NK-92 treated with Interleukin-12 subunit alpha and Interleukin-12 subunit beta, amount 100 ng/mL, for 24 hours (cell line): ENCODE measurements around the gene SUPV3L1.
"Not testable (repeated sequence)": the region's sequence is repeated elsewhere in the genome, so short reads cannot be mapped to it uniquely, and the experiment has no call there.

Experiments
- DNase-seq: peaks from one replicate; lab custom pipeline; 2025; lab: John Stamatoyannopoulos, UW

Gene SUPV3L1

GRCh38 chr10:69230128-69230527, 50.1 kb downstream of the SUPV3L1 start:
- no peak for DNase-seq

DNA sequence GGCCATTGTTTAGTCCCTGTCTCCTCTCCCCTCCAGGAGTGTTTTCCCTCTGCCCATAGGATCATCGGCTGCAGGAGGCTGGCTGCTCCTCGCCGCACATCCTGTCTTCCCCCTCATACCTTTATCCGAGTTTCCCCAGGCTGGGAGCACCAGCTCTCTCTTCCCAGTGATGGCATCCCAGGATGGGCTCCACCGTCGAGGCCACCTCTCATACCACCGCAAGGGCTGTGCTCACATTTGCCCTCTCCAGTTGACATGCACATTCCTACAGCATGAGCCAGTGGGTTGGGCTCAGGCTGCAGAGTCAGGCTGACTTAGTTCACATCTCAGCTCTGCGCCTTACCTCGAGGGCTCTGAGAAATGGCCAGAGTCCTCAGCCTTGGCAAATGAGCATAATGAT, 52.2 kb downstream of the SUPV3L1 start:
- DNase-seq: no peak

DNA sequence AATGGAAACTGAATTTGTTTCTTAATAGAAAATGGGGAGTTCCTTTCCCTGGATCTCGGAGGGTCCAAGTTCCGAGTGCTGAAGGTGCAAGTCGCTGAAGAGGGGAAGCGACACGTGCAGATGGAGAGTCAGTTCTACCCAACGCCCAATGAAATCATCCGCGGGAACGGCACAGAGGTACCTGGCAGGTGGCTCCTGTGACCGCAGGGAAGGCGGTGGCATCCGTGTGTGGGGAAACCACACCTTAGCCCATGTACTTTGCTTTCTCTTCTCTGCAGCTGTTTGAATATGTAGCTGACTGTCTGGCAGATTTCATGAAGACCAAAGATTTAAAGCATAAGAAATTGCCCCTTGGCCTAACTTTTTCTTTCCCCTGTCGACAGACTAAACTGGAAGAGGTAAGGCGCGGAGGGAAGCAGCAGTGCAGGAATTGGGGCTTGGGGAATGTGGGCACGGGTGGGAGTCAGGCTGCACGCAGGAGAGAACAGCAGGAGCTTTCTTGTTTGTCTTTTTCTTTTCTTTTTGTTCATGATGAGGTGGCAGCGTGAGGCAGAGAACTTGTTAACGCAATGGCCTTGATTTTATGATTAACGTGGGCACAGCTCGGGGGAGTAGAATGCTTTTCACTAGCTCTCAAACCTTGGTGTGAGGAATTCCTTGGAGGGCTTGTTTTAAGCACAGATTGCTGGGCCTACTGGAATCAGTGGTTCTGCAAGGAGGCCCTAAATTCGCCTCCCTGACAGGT, 52.9 kb downstream of the SUPV3L1 start:
- no peak for DNase-seq

DNA sequence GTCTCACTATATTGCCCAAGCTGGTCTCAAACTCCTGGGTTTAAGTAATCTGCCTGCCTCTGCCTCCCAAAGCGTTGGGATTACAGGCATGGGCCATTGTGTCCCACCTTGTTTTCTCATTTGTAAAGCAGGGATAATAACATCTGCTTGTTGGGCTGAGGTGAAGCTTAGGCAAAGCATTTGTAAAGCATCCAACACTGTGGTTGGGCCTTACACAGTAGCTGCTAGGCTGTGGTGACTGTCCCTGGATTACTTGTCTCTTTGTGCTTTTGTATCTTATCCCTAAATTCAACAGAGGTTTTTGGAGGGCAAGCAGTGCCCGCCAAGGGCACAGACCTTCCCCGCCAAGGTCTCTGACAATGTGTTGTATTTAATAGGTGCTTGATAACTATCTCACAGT, 54.4 kb downstream of the SUPV3L1 start:
- DNase-seq: no peak

- DNase-seq: peak; percentile 57
Observed at GRCh38 chr10:69237528-69238159, 57.6 kb downstream of the SUPV3L1 start.

- no peak for DNase-seq
Observed at GRCh38 chr10:69239136-69239535, 59.1 kb downstream of the SUPV3L1 start.

GRCh38 chr10:69239816-69240434, 59.9 kb downstream of the SUPV3L1 start:
- no peak for DNase-seq

DNA sequence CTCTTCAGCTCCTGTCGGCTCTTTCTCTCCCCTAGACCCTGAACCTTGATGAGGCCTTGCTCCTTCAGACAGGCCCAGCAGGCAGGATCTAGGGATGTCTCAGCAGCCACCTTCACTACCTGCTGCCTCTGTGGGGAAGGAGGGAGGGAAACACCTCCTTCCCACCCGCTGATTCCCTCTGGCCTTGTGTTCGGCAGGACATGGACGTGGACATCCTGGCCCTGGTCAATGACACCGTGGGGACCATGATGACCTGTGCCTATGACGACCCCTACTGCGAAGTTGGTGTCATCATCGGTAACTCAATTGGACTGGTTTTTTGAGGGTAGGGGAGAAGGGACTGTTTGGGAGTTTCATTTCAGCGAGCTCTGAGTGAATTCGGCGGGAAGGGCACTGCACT, 60.4 kb downstream of the SUPV3L1 start:
- DNase-seq: no peak

- no peak for DNase-seq
Observed at GRCh38 chr10:69241575-69241974, 61.5 kb downstream of the SUPV3L1 start.

- no peak for DNase-seq
Observed at GRCh38 chr10:69242040-69242851, 62.2 kb downstream of the SUPV3L1 start.

DNA sequence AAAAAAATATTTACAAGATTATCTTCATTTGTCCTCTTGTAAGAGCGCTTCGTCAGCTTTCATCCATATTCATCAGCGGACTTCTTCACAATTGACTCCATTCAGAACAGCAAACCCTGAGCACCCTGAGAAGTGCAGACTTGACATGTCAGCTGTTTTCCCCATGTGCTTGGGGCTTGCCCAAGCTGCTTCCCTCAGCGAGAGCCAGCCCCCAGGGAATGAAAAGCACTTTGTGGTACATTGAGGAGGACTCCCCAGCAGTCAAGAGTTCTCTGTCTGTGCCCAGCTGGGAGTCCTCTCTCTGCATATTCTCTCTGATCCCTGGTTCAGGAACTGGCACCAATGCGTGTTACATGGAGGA, 62.8 kb downstream of the SUPV3L1 start:
- no peak for DNase-seq

DNA sequence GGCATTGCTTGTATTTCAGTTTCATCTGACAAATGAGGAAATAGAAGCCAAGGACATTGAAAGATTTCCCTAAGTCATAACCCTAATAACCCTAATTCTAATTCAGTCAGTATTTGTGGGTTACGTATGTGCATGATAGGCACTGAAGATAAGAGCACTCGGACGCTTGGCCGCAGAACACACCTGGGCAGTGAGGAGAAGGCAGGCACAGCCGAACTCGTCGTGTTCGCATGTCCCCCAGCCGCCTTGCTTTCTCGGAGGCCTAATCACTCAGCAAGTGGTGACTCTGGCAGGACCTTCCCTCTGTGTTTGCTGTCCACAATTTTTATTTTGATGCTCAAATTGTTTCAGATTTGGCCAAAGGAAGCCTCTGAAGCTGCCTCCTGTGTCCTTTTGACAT, 63.8 kb downstream of the SUPV3L1 start:
- DNase-seq: no peak

DNA sequence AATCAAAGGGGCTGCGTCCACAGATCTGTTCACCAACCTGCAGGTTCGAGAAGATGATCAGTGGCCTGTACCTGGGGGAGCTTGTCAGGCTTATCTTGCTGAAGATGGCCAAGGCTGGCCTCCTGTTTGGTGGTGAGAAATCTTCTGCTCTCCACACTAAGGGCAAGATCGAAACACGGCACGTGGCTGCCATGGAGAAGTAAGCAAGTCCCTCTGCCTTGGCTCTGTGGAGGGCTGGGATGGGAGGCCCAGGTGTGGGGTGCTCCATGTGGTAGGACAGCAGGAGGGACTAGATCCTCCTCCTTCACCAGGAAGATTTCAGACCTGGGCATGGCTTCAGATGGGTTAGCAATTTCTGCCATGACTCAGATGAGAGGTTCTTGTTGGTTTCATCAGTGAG, 66.0 kb downstream of the SUPV3L1 start:
- no peak for DNase-seq

GRCh38 chr10:69246581-69247312, 66.7 kb downstream of the SUPV3L1 start:
- no peak for DNase-seq

DNA sequence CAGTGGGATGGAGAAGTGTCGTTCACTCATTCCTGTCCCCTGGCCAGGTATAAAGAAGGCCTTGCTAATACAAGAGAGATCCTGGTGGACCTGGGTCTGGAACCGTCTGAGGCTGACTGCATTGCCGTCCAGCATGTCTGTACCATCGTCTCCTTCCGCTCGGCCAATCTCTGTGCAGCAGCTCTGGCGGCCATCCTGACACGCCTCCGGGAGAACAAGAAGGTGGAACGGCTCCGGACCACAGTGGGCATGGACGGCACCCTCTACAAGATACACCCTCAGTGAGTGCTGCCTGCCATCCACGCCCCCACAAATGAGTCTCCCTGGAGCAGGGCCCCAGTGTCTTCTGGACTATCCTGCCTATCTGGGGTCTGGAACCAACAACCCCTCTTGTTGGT, 67.3 kb downstream of the SUPV3L1 start:
- no peak for DNase-seq

DNA sequence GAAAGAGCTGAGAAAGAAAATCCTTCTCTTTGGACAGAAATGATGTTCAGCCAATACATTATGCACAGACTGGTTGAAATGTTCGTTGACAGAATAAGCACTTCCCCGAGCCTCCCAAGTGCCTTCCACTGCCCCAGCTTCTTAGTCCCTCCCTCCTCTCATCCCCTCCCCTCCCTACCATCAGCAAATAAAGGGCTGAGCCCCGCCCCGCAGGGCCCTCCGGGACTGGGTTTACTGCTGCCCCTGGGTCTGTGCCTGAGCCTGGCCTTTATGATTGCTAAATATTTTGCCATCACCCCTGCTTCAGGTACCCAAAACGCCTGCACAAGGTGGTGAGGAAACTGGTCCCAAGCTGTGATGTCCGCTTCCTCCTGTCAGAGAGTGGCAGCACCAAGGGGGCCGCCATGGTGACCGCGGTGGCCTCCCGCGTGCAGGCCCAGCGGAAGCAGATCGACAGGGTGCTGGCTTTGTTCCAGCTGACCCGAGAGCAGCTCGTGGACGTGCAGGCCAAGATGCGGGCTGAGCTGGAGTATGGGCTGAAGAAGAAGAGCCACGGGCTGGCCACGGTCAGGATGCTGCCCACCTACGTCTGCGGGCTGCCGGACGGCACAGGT, 68.2 kb downstream of the SUPV3L1 start:
- DNase-seq: no peak

GRCh38 chr10:69250041-69250440, 70.0 kb downstream of the SUPV3L1 start:
- DNase-seq: no peak

DNA sequence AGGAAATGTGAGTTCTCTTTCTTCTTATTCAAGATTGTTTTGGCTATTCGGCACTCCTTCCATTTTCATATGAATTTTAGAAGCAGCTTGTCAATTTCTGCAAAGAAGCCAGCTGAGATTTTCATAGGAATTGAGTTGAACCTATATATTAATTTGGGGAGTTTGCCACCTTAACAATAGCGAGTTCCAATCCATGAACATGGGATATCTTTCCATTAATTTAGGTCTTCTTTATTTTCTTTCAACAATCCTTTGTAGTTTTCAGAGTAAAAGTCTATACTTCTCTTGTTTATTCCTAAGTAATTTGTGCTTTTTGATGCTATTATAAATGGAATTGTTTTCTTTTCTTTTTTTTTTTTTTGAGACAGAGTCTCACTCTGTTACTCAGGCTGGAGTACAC, 71.4 kb downstream of the SUPV3L1 start:
- DNase-seq: not testable (repeated sequence)

- no peak for DNase-seq
Observed at GRCh38 chr10:69253171-69253570, 73.1 kb downstream of the SUPV3L1 start.

DNA sequence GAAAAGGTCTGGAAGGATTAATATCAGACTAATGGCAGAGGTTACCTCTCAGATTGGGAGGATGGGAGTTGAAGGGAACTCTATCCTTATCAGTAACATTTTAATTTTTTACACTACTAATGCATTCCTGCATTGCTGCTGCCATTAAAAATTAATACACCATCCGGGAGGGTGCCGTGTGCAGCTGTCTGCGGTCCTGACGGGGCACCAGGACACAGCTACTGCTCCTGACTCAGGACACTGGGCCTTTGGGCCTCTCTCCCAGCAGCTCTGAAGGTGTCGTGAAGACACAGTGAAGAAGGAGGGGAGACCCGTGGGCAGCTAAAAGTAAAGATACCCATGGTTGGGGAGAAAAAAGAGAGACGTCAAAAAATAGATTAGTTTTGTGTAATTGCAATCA, 74.8 kb downstream of the SUPV3L1 start:
- DNase-seq: no peak
